Inflammatory macrophage treated with lipopolysaccharide for 1 hour (primary cell): Measurements from ENCODE around the gene CREB3L2.
A peak's percentile ranks its signal among the peaks of the same experiment; 100 is the strongest.

Experiments used
- DNase-seq, 2 donors: peaks; one replicate each; pipeline ENCODE4 v3.0.0-alpha.2; 2020 to 2022

The CREB3L2 gene

DNA sequence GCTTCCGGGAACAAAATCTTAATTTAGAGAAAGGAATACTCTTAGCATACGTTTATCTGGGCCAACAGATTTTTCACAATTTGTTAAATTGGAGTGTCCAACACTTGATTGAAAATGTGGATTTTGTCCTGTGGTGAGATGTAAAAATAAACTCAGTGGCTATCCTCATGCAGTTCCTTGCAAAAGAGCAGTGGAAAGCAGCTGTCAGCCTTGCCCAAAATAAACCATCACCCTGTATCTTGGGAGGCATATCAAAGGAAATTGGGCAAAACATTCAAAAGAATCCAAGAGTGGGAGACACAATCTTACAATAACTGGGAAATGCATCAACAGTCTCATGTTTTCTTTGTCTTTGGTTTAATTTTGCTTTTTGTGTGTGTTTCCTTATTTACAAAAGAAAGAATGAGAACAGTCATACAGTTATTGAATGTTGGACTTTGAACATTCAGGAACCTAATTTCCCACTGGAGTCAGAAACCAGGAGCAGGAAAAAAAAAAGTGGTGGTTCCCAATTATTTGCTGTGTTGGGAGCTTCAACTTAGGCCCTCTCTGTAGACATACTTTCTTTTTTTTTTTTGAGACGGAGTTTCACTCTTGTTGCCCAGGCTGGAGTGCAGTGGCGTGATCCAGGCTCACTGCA, 110.8 kb downstream of the CREB3L2 start:
- no peak for DNase-seq

DNA sequence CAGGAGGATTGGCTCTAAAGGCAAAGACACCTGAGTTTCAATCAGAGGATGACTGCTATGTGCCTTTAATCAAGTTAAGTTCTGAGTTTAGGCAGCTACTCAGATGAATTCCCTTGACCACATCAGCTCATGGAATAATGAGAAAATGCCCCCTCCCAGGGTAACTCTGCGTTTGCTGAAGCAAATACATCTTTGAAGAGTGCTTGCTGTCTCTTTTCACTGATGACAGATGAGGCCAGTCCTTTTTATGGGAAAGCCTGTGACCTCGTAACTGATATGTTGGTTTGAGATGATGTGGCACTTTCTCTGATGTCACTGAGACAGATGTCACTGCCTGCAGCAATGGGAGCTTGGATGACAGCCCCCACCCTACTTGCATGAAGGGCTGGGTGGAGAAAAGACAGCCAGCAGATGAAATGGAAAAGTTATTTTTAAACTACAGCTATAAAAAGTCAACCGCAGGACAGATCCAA, 111.4 kb downstream of the CREB3L2 start:
- DNase-seq = no peak

DNA sequence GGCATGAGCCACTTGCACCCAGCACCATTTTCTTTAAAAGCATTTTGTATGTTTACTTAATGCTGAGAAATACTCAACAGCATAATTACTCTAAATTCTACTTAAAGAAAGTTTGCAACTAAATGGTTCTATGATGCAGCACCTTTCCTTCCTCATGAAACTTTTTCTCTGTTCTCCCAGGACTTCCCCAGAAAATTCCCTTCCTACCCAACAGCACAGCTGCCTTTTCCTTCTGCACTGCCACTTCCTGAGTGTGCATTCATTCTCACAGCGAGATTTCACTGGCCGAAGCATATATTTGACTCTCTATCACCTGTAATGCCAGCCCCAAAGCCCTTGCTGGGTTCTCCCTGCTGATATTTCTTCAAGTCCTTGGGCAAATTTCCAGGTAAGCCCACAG, 113.6 kb downstream of the CREB3L2 start:
- peak; percentile 67 to 78 for DNase-seq

DNA sequence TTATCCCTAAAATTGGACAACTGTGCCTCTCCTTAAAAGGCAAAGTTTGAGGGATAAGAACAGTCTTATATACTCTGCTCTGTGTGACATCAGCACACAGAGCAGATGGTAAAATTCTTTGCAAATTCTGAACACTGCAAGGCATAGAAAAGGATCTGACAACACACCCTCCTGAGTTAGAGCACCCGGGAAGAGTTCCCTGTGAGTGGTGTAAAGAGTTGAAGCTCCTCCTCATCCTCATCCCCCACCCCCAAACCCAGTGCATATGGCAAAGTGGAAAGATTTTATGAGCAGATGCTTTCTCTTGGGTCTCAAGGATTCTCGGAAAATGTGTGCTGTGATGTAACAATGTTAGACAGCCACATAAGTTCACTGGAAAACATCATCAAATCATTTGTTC, 115.1 kb downstream of the CREB3L2 start:
- DNase-seq = no peak

DNA sequence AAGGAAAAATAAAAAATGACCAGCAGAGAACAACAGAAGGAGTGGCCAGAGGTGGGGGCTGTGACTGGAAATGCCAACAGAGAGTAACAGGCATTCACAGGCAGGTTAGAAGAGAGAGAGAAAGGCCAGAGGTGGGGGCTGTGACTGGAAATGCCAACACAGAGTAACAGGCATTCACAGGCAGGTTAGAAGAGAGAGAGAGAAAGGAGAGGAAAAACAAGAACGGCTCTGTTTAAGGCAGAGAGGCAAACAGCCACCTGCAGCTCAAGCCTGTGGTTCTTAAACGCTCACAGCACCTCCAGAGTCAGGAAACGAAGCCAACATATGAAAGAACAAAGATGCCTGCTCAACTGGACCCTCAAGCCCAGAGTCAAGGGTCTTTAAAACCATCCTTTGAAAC, 115.6 kb downstream of the CREB3L2 start:
- no peak for DNase-seq

DNA sequence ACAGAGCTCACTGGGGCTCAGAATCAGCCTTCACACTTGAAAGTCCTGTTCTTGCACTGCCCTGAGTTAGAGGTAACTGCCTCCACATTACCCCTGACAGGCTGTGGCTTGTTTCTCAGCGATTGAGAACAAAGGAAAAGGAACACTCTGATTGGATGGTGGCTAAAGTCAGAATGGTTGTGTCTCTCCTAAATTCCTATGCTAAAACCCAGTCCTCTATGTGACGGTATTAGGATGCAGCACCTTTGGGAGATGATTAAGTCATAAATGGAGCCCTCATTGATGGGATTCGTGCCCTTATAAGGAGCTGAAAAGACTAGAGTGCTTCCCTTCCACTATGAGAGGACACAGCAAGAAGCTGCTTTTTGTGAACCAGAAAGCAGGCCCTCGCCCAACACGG, 116.2 kb downstream of the CREB3L2 start:
- no peak for DNase-seq

DNA sequence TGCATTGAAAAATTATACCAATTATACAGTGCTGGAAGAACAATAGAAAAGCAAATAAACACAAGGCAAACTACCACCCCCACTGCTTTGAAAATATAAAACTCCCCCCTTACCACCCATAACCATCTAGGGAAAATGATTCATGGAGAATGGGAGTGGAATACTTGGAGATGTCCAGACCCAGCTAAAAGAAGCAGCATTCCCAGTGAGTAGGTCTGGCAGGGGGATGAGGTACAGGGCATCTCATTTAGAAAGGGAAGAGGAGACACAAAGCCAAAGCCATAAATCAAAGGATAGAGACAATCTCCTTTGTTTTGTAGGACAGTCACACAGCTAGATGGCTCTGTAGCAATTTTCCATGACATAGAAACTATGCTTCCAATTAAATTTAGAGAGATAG, 119.1 kb downstream of the CREB3L2 start:
- DNase-seq = no peak

DNA sequence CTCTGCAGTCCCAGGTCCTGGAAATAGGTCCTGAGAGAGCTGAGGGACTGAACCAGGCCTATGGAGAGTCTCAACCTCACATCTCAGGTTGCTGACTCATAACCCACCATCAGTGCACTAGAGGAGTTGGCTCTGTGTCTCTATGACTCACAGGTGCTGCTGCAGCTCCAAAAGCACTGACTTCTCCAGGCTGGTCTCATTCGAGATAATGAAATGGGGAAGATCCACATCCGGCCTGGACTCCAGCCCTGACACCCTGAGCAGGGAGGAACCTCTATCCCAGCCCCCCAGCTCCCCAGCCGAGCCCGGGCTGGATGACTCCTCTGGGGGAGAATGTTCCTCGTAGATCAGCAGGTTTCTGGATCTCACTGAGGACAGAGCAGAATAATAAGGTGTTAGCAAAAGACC, 119.6 kb downstream of the CREB3L2 start:
- DNase-seq = no peak

DNA sequence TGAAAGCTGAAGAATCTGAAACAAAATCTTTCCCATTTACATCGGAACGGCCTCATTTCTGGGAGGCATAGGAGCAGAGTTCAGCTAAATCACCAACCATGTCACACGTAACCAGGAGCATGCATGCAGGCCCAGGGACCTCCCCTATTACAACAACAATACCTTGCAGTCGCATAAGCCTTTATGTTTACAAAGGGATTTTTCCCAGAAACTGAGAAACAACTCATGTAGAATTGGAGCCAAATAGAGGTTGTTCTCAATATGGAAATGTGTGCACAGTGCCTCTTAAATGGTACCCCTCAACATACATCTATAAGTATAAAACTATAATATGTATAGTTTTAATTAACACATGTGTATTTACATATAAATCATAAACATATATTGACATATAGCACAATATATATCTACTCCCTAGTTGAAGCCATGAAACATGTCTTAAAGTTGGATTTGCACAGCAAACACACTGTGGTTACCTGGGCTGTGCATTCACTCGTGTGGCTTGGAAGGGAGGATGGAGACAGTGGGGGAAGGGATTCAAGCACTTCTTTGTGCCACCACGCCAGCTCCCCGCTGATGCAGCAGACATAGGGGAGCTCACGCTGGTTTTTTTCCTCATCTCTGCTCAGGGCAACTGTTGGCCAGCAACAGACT, 120.2 kb downstream of the CREB3L2 start:
- DNase-seq = no peak

DNA sequence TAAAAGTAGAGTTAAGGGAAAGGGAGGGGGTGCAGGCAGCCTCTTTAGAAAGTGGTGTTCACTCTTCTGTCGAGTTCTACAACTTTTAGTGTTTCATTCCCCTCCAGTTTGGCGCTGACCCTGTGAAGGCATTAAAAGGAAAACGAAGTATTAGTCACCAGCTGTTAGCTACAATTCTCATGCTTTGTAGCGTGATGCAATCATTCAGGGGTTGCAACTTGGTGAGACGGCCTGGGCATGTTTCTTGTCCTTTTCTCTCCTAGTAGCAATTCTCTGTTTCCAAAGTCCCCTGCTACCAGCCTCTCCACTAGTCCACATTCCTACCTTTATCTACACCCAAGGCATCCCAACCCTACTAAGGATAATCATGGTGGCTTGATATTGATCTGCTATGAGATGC, 121.5 kb downstream of the CREB3L2 start:
- DNase-seq = peak in 1 of 2 donors; percentile 47

DNA sequence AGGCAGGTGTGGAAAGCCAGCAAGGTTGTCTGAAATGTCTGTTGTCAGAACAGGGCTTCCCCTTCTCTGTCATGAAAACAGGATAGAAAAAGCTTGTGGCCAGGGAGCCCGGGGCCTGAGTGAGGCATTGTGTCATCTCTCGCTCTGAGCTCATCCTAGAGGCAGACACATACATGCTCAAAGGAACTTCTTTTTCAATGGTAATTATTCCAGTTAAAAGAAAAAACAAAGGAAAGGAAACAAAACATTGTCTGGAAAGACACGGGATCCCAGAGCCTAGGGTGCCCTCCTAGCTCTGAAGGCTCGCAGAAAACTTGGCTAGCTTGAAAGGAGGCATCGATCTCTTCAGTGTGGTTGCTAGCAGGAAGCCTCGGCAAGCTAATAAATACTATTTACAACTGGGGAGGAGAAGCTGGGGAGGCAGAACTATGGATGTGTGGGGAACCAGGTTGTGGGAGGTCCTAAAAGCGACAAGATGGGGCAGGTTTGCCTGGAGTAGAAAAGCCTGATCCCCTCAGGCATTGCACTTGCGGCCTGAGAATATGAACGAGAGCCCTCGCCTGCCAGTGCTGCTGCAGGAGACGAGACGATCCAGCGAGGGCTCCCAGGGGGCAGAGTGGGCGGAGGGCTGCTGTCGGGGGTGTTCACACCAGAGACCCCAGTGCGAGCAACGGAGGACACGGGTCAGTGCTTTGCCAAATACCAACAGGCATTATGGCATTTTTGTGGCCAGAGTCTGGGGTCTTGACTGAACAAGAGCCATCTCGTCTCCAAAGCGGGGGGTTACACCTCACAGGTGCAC, 122.3 kb downstream of the CREB3L2 start:
- no peak for DNase-seq

DNA sequence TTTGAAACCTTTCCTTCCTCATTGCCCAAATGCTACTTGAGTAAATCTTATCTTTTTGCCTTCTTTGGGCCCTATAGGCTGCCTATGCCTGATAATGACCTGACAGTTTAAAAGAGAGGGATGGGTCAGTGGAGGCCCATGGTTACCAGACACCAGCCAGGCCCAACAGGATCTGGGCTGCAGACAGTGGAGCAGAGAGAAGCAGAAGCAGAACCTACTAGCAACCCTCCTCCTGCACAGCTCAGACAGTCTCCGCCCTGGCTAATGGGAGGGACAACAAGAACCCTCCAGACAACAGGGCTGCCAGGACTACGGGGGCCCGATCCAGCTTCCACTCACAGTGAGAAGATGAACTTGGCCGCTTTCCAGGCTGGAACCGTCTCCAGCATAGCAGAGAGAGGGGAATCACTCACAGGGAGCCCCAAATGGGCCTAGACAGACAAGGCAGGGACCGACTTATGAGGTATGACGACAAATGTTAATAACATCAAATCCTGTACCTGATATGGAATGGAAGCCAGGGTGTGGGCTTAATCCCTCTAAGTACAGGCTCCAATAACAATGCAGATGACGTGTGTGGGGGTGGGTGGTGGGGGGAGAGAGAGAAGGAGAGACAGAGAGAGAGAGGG, 123.4 kb downstream of the CREB3L2 start:
- no peak for DNase-seq

DNA sequence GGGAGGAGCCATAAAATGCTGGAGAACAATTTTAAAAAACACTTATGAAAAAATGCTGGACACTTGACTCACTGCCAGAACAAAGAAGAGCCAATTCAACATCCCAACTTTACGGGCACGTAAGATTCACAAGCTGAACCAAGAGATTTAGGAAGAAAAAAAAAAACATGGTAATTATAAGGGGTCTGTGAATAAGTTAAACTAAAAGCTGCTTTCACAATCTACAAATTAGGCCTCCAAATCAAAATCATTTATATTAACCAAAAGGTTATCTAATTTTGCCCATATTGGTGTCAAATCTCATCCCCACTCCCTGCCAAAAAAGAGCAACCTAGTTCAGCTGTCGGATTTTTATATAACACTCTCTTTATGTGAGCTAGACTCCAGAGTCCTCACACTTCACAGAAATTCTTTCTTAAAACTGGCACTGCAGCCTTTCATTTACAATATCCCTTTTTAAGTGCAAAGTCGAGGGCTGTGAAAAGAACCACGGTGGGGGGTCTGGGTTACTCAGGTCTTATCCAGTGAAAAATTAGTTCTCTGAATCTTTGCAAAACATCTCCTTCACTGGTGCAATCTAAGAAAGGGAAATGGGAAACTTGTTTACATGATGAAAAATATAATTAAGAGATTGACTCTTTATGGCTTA, 124.7 kb downstream of the CREB3L2 start:
- no peak for DNase-seq

DNA sequence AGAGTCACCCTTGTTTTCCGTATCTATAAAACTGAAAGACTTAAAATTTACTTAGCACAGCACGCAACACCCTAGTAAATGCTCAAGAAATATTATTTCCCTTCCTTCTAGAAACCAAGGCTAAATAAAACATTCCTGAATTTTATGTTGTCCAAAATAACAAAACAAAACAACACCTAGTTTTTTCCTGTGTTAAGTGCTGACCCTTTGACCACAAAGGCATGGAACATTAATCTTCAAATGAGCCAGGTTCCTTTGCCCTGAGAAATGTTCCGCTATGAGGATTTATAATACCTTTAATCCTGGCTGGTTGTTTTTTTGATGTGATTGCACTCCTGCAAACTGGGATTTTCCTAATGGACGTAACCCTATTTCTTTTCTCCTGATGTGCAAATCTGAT, 126.1 kb downstream of the CREB3L2 start:
- DNase-seq = no peak

DNA sequence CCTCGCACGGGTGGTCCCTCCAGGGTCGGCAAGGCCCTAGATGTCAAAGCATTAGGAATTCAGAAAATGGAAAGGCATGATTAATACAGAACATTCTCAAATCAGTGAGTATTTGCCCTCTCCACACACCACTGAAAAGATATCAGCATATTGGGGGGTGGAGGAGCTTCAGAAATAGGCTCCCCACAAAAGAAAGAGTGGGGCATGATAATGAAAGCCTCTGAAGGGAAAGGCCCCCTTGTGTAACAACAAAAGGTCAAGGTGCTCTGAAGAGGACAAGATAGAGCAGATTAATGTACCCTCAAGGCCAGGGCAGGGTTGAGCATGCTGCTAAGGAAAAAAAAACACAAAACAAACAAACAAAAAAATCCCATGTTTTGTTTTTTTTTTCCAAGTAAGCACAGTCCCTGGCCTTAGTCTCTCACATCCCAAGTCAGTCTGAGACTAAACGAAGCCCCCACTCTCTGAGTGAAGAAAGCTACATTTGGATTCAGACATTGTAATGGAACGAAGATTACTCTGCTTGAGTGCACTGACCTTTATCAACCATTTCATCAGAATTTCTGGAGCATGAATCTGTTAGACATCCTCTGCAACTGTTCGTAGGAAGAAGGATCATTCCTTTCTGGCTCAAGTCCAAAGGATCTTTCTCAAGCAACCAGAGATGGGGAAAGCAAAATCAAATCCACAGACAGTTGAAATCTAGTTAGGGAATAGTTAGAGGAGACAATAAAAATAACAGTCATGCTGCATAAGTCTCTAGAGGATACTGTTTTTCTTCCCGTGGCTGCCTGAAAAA, 127.7 kb downstream of the CREB3L2 start:
- DNase-seq = peak in 1 of 2 donors; percentile 13

DNA sequence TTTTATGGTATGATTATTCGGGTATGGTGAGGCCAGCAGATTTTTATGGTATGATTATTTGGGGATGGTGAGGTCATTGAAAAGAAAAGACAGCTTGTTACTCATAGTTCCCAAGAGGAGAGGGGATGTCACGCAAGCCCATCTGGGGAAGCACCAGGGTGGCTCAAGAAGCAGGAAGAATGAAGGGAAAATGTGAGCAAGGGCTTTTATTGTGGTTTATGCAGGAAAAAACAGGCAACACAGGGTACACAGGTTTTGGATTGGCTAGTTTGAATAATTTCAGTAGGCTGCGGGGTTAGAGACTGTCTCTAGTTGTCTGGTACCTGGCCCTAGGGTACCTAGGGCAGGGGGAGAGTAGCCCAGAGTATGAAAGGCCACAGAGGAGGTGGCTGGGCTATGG, 128.4 kb downstream of the CREB3L2 start:
- DNase-seq = peak in 1 of 2 donors; percentile 27

DNA sequence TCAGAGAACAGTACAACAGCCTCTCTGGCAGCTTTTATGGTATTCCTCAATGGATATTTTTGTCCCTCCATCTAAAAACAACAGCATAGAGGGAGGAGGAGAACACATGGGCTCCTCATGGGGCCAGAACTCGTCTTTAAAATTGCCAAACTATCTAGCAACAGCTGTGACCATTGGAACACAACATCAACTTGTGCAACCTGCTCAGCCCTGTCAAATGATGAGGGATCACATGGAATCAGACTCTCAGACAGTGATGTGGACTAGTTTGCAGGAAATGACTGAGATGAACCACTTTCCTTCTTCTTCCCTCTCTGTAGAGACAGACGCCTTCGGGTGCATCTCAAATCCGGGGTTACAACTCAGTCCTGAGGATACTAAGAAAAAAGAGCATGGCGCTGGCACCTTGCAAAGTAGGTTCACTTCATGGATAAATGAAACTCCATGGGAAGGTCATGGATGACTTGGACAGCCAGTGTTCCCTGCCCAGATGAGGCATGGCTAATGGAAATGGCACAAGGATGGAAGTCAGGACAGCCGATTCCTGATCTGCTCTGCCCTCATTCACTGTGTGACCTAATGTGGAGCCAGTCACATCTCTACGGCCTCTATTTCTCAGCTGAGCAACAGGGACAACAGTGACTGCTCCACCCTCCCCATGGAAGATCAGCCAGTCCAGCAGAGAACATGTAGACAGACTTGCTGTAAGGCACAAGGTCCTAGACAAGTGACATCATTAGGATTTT, 130.5 kb downstream of the CREB3L2 start:
- DNase-seq = peak in 1 of 2 donors; percentile 17

DNA sequence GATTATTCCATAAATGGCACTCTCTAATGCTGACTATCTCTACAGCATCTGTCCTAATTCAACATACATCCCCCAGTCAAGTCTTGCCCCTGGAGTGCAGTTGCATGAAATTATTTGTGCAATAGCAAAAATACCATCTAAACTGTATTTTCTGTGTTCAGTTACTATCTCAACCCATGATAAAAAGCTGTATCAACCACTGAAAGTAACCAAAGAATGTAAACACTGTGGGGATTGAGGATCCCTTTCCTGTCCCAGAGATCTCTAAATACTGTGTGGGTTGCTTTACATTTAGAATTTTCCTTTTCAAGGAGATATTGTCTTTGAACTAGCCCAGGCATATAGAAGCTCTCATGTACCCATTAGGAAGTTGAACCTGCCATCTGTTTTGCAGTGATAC, 131.2 kb downstream of the CREB3L2 start:
- no peak for DNase-seq

DNA sequence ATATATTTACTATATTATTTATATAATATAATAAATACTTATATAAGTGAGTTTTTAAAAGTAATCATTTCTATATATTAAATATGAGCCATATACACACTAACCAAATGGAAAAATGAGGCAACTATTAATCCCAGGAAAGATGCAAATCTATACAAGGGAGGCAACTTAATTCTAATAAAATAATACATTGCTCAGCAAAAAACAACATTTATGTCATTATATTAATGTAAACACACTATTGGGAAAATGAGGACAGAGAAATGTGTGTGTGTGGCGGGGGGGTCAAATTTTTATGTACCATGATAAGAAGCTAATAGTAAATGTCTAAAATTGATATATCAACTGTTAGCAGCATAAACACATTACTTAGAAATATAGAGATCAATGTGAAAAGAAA, 131.8 kb downstream of the CREB3L2 start:
- DNase-seq = no peak

DNA sequence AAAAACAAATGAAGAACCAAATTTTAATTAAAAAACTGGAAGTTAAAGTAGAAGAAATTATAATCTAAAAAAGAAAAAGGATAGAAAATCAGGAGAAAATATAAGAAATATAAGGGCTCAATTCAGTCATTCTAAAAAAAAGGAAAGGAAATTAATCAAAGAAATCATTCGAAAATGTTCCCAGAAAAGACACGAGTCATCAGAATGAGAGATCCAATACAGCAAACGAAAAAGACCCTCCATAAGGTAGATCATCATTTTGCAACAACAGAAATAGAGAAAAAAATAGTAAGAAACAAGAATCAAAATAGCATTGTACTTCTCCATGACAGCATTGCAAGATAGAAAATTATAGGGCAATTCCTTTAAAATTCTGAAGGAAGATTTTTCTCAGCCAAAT, 132.6 kb downstream of the CREB3L2 start:
- DNase-seq = no peak

DNA sequence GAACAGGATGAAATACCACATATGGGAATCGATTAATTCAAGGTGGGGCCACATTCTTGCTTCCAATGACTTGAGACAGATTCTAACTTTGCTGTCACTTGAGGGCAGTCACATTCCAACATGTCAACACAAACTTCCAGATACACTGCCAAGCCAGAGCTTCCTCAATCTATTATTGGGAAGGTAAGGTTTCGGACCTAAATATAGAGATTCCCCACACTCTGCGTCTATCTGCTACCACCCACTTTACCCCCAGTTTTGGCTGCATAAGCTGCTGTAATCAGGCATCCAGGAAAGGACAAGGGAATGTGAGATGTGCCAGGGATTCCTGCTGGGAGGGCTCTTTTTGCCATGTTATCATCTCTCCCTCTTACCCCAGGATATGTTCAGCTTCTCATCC, 134.6 kb downstream of the CREB3L2 start:
- no peak for DNase-seq
